SU-DHL-6 (cell line): ENCODE results near the gene DENND5A.

Source experiments
- EZH2phosphoT487 ChIP-seq: fragments of 200-600 bp; sonication (generic), shearing (Covaris generic); conservative IDR thresholded peaks from 2 replicates; pipeline ENCODE4 v1.6.1; 2018; ENCODE audit warnings: mild to moderate bottlenecking, antibody characterized with exemption, low read length, moderate library complexity, mixed read lengths
- TF ChIP-seq, protein P1 (sequence below): fragments of 200-600 bp; sonication (generic); IDR thresholded peaks from one replicate; pipeline ENCODE4 v1.5.1; 2017; ENCODE audit warnings: antibody characterized with exemption, mild to moderate bottlenecking, low read length, moderate library complexity; ENCODE audit not compliant: insufficient read depth, poor library complexity, severe bottlenecking

DNA sequence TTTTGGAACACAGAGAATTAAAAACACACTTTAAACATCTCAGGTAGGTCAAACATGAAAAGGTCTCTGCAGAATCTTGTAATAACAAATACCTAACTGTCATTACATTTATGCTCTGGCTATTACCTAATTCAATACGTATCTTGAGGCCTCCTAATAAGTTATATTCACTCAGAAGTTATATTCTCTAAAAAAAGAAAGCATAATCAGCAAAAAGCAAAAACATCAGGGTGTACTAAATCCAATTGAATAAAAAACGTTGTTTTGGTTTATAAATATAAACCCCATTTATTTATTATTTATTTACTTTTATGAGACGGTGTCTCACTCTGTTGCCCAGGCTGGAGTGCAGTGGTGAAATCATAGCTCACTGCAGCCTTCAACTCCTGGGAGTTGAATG is 39.0 kb upstream of the DENND5A start:
- TF ChIP-seq, protein P1, sequence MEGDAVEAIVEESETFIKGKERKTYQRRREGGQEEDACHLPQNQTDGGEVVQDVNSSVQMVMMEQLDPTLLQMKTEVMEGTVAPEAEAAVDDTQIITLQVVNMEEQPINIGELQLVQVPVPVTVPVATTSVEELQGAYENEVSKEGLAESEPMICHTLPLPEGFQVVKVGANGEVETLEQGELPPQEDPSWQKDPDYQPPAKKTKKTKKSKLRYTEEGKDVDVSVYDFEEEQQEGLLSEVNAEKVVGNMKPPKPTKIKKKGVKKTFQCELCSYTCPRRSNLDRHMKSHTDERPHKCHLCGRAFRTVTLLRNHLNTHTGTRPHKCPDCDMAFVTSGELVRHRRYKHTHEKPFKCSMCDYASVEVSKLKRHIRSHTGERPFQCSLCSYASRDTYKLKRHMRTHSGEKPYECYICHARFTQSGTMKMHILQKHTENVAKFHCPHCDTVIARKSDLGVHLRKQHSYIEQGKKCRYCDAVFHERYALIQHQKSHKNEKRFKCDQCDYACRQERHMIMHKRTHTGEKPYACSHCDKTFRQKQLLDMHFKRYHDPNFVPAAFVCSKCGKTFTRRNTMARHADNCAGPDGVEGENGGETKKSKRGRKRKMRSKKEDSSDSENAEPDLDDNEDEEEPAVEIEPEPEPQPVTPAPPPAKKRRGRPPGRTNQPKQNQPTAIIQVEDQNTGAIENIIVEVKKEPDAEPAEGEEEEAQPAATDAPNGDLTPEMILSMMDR, result no peak
- TF ChIP-seq EZH2phosphoT487, result no peak
